ENCODE data around the gene U2AF2.

Gene U2AF2

GRCh38 chr19:55675661-55676354, 21.0 kb downstream of the U2AF2 start:
- TF ChIP-seq GATA2 (IDR thresholded peaks at IDR 0.05; ENCODE audit: low read depth, low read length) (no peak), GATA3 (IDR thresholded peaks at IDR 0.05; ENCODE audit: low read depth, low read length) (no peak)

GRCh38 chr19:55676383-55676782, 21.5 kb downstream of the U2AF2 start:
- TF ChIP-seq GATA3 (IDR thresholded peaks at IDR 0.05; ENCODE audit: low read depth, low read length) (no peak), GATA2 (IDR thresholded peaks at IDR 0.05; ENCODE audit: low read depth, low read length) (no peak)

DNA sequence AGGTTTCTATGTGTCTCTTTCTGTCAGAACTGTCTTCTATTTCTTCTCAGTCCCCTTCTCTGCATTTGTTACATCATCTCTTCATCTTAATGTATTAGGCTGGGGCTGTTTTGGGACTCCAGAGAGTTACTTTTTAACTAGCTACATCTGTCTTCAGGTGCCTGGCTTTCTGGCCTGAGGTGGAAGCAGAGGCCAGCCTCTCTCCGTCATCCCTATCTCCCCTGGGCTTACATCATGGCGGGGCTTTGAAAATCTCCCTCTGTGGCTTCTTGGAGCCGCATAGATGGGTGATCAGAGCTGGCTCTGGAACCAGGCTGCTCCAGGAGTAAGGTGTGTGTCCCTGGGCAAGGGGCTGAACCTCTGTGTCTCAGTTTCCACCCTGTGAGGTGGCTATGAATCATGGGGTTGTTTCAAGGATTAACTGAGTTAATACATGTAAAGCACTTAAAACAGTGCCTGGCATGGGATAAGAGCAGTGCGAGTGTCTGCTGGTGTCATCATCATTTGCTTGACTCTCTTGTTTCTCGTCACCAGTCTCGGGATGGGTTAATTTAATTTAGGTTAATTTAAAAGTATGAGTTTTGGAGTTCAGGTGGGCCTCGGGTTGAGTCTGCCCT, 22.2 kb downstream of the U2AF2 start:
- no peak for TF ChIP-seq GATA2 (IDR thresholded peaks at IDR 0.05; ENCODE audit: low read depth, low read length)

GRCh38 chr19:55677572-55678028, 22.8 kb downstream of the U2AF2 start:
- TF ChIP-seq GATA2 (IDR thresholded peaks at IDR 0.05; ENCODE audit: low read depth, low read length) (no peak), GATA3 (IDR thresholded peaks at IDR 0.05; ENCODE audit: low read depth, low read length) (no peak)

DNA sequence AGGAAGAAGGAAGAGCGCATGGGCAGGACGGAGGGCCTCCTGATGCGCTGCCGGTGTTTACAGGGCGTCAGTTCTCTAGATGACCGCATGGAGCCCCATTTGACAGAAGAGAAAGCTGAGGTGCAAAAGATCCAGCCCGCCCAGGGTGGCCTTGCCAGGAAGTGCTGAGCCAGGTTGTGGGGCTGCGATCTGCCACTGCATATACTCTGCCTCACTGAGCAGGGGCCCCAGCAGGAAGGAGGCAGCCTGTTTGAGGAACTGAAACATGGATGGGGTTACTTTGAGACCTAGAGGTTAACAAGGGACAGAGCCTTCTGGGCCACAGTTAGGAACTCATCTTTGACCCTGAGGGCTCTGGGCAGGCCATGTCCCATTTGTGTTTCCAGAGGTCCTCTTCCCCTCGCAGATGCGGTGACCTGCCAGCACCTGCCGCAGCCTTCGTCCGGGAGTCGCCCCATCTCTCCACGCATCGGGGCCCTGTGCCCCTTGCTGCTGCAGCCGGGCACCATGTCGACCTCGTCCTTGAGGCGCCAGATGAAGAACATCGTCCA, 23.4 kb downstream of the U2AF2 start:
- TF ChIP-seq GATA3 (IDR thresholded peaks at IDR 0.05; ENCODE audit: low read depth, low read length) (no peak), GATA2 (IDR thresholded peaks at IDR 0.05; ENCODE audit: low read depth, low read length) (no peak)

DNA sequence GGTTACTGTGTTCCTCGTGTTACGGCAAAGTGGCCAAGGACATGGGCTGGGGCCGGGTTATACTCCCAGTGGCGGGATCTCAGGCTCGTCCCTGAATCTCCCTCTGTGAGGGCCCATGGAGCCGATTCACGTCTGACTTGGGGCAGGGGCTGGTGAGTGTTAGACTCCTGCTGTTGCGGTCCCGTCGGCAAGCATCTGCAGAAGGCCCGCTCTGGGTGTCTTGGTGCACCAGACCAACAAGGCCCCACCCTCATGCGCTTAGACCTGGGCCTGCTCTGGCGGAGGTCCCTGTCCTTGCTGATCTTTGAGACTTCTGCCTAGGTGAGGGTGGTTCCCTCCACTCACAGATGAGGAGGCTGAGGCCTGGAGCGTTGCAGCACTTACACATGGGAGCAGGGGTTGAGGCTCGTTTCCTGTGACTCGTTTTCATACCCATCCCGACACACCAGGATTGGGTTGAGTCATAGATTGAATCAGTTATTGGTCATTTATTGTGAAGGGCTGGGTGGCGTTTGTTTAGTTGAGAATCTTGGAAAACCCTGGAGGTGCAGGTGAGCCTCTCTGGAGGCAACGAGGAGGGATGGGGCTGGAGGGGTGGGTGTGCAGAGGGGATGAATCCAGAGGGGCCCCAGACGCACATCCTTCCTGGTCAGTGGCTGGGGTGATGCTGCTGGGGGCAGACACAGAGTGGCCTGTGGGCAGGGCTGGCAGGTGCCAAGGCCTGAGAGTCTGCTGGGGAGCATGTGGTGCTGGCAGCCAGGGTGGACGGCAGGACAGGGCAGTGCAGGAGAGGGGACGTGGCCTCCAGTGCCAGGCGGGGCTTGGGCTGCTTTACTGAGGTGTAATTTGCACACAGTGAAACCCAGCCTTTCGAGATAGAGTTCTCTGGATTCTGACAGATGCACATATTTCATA, 24.8 kb downstream of the U2AF2 start:
- no peak for TF ChIP-seq GATA2 (IDR thresholded peaks at IDR 0.05; ENCODE audit: low read depth, low read length)
- TF ChIP-seq GATA3 (IDR thresholded peaks at IDR 0.05; ENCODE audit: low read depth, low read length) = no peak

- TF ChIP-seq GATA3 (IDR thresholded peaks at IDR 0.05; ENCODE audit: low read depth, low read length) (no peak), GATA2 (IDR thresholded peaks at IDR 0.05; ENCODE audit: low read depth, low read length) (no peak)
These were observed 25.7 kb downstream of the U2AF2 start for GRCh38 chr19:55680339-55681130.

GRCh38 chr19:55681131-55682092, 26.6 kb downstream of the U2AF2 start:
- TF ChIP-seq GATA3 (IDR thresholded peaks at IDR 0.05; ENCODE audit: low read depth, low read length) (no peak), GATA2 (IDR thresholded peaks at IDR 0.05; ENCODE audit: low read depth, low read length) (no peak)

GRCh38 chr19:55683449-55684261, 28.8 kb downstream of the U2AF2 start:
- TF ChIP-seq GATA3 (IDR thresholded peaks at IDR 0.05; ENCODE audit: low read depth, low read length) (no peak), GATA2 (IDR thresholded peaks at IDR 0.05; ENCODE audit: low read depth, low read length) (no peak)

GRCh38 chr19:55684946-55685681, 30.3 kb downstream of the U2AF2 start:
- TF ChIP-seq GATA3 (IDR thresholded peaks at IDR 0.05; ENCODE audit: low read depth, low read length) (no peak), GATA2 (IDR thresholded peaks at IDR 0.05; ENCODE audit: low read depth, low read length) (no peak)

GRCh38 chr19:55685776-55686175, 30.9 kb downstream of the U2AF2 start:
- TF ChIP-seq GATA2 (IDR thresholded peaks at IDR 0.05; ENCODE audit: low read depth, low read length) = no peak
- no peak for TF ChIP-seq GATA3 (IDR thresholded peaks at IDR 0.05; ENCODE audit: low read depth, low read length)

Measured in SH-SY5Y (cell line).